Lung (tissue), 12 donors: ENCODE results near the gene PBX2. TPM values are rescaled to one million over a fixed set of nuclear protein-coding genes. Genes with fewer than 3 reads are reported as not detected.

Experiments
- ATAC-seq: fragments of 200-7000 bp; cut with Tn5 transposase; one replicate; pipeline ENCODE4 v1.9.1; 2020; ENCODE audit warnings: moderate number of reproducible peaks; ENCODE audit not compliant: insufficient read depth, low FRiP score
- DNase-seq, 3 donors: peaks; one replicate each; pipeline ENCODE4 v3.0.0-alpha.2; 2013 to 2017
- H3K27ac ChIP-seq, 2 donors: one replicate each; pipeline ENCODE4 v1.5.1; 2013; ENCODE audit warnings: mild to moderate bottlenecking in 2 of 2, moderate library complexity in 2 of 2, control low read depth in 1 of 2, inconsistent platforms in 1 of 2, low read depth in 1 of 2, low read length in 1 of 2
- H3K27me3 ChIP-seq, 3 donors: one replicate each; pipeline ENCODE4 v1.5.1; 2013; ENCODE audit warnings: low read length in 2 of 3; ENCODE audit not compliant: control insufficient read depth in 3 of 3, insufficient read depth in 3 of 3
- H3K36me3 ChIP-seq, 4 donors: one replicate each; pipeline ENCODE4 v1.5.1; 2013; ENCODE audit warnings: low read length in 4 of 4, mild to moderate bottlenecking in 1 of 4, moderate library complexity in 1 of 4; ENCODE audit not compliant: control insufficient read depth in 4 of 4, insufficient read depth in 4 of 4
- H3K4me1 ChIP-seq, 5 donors: one replicate each; pipeline ENCODE4 v1.5.1; 2013; ENCODE audit warnings: low read length in 5 of 5, mild to moderate bottlenecking in 2 of 5, moderate library complexity in 1 of 5; ENCODE audit not compliant: control insufficient read depth in 5 of 5, insufficient read depth in 5 of 5
- H3K4me3 ChIP-seq: one replicate; pipeline ENCODE4 v1.5.1; 2013; ENCODE audit warnings: mild to moderate bottlenecking, control low read depth, moderate library complexity
- H3K9ac ChIP-seq, 2 donors: one replicate each; pipeline ENCODE4 v1.5.1; 2013; ENCODE audit warnings: low read length in 2 of 2, control low read depth in 1 of 2; ENCODE audit not compliant: insufficient read depth in 1 of 2
- H3K9me3 ChIP-seq, 4 donors: one replicate each; pipeline ENCODE4 v1.5.1; 2013; ENCODE audit warnings: low read length in 3 of 4, mild to moderate bottlenecking in 1 of 4, moderate library complexity in 1 of 4; ENCODE audit not compliant: control insufficient read depth in 4 of 4, insufficient read depth in 3 of 4
- WGBS, 2 donors: extraction: QIAGEN DNeasy Blood & Tissue Kit; methylation state at CpG; one replicate each; pipeline ENCODE4 v1.1.7; 2013; 5-methylcytosine and 5-hydroxymethylcytosine counted together
- polyA plus RNA-seq, 2 donors: library from polyadenylated mRNA; stranded (reverse); fragments of 200-250 nt; gene quantifications; one replicate each; pipeline ENCODE4 v1.2.1, GENCODE V29; 2013
- total RNA-seq, 2 donors: library from RNA; depleted of rRNA in 1 of 2; stranded (reverse); fragments of >200 nt in 1 of 2; gene quantifications; one replicate each; pipeline ENCODE4 v1.2.1, GENCODE V29; 2014 to 2021
- TF ChIP-seq, protein P1 (sequence below): IDR thresholded peaks from 2 replicates; pipeline ENCODE4 v1.5.1; 2012; ENCODE audit warnings: mild to moderate bottlenecking; ENCODE audit errors: control extremely low read depth, extremely low read depth
- donor health status: control.
- donor health status: control.
- donor health status: Bipolar disorder and iron deficiency.
- donor health status: healthy.
- donor health status: DM: yes; HTN: yes; CAD: no.

Gene PBX2
- total and polyA plus RNA-seq, 4 donors: 56.0 to 128 (median 85.9) TPM

DNA sequence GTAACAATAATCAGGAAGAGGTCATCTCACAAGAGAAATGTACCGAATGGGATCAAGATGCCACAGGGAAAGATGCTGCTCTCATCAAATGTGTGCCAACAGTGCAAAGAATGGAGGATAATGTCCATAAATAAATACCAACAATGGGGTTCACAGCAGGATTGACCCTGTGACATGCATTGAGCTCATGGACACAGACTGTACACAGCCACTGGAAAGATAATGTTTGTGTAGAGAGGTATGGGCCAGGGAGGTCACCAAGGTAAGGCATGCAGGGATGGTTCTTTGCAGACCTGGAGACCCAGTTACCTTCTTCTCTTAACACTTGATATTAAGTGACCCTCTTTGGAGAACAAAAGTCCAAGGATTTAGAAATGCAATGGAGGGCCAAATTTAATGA is 15.6 kb downstream of the PBX2 start:
- Histone ChIP-seq H3K4me3 (no peak overlapping the region), H3K9me3 (no peaks in the 10 kb centered on the region), H3K36me3 (peaks cover 0 to 19% (median 14%) of the 10 kb centered on the region in 4 donors), H3K4me1 (peaks cover 2 to 45% (median 24%) of the 10 kb centered on the region in 5 donors), H3K27ac (no peak overlapping the region), H3K27me3 (no peaks in the 10 kb centered on the region), H3K9ac (no peak overlapping the region)
- 89 to 97% methylated on average over 1 of the region's 1 CpG for WGBS, 2 donors
- ATAC-seq (no peak), DNase-seq (no peak)
- TF ChIP-seq, protein P1, sequence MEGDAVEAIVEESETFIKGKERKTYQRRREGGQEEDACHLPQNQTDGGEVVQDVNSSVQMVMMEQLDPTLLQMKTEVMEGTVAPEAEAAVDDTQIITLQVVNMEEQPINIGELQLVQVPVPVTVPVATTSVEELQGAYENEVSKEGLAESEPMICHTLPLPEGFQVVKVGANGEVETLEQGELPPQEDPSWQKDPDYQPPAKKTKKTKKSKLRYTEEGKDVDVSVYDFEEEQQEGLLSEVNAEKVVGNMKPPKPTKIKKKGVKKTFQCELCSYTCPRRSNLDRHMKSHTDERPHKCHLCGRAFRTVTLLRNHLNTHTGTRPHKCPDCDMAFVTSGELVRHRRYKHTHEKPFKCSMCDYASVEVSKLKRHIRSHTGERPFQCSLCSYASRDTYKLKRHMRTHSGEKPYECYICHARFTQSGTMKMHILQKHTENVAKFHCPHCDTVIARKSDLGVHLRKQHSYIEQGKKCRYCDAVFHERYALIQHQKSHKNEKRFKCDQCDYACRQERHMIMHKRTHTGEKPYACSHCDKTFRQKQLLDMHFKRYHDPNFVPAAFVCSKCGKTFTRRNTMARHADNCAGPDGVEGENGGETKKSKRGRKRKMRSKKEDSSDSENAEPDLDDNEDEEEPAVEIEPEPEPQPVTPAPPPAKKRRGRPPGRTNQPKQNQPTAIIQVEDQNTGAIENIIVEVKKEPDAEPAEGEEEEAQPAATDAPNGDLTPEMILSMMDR: no peak

DNA sequence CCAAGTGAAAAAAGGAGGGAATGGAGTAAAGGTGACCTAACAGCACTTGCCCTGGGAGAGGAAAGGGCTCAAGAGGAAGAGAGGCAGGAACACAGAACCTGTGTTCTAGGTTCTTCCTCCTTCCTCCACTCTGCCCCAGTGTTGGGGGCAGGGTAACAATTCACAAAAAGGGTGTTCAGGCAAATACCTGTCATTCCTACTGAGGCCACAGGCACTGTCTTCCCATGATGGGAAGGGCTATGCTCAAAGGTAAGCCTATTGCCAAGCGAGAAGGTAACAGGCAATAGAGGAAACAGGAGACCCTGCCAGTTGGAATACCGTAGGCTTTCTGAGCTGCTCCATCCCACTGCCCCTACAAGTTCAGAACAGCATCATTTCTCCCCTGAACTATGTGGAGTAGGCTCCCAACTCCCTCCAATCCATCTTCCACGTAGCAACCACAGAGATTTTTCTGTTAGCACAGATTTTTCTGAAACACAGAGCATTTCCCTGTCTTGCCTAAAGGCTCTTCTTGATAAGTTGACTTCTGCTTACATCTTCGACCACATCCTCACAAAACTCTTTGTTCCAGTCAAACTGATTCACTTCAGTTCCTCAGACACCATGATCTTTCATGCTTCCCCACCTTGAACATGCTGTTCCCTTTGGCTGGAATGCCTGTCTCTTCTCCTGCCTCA is 16.8 kb downstream of the PBX2 start:
- Histone ChIP-seq H3K4me3 (no peak overlapping the region), H3K36me3 (peaks cover 0 to 18% (median 17%) of the 10 kb centered on the region in 4 donors), H3K9me3 (no peaks in the 10 kb centered on the region), H3K27me3 (no peaks in the 10 kb centered on the region), H3K4me1 (peaks cover 0 to 37% (median 18%) of the 10 kb centered on the region in 5 donors), H3K27ac (no peak overlapping the region), H3K9ac (peak overlapping the region in 1 of 2 donors; percentile 31)
- DNase-seq (no peak), ATAC-seq (no peak)
- TF ChIP-seq, protein P1: no peak
- 62 to 76% methylated on average over 4 of the region's 4 CpGs for WGBS, 2 donors

DNA sequence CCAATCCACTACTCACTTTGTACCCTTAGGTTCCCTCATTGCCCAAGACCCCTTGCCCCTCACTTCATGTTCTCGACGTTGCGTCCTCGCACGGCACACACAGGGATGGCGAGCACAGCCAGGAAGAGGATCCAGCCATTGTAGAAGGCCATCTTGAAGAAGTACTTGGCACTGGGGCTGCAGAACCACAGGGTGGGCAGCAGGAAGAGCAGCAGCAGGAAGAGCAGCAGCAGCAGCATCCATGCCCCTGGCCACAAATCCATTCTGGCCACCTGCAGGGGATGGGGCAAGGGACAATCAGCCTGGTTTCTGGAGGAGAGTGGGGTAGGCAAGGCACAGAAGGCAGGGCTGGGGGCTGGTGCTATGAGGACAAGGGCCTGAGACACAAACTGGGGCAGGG is 18.8 kb downstream of the PBX2 start:
- H3K27me3 ChIP-seq: no peaks in the 10 kb centered on the region
- TF ChIP-seq, protein P1: no peak
- H3K9ac ChIP-seq: no peak overlapping the region
- WGBS, 2 donors: 96% methylated on average over 6 of the region's 6 CpGs
- H3K27ac ChIP-seq: no peak overlapping the region
- H3K9me3 ChIP-seq: no peaks in the 10 kb centered on the region
- no peak for ATAC-seq
- no peak overlapping the region for H3K4me3 ChIP-seq
- no peak for DNase-seq
- peaks cover 3 to 32% (median 19%) of the 10 kb centered on the region in 4 donors for H3K36me3 ChIP-seq
- peaks cover 0 to 24% (median 8%) of the 10 kb centered on the region in 5 donors for H3K4me1 ChIP-seq
